GM12874 (cell line): ENCODE measurements around the gene CTNNA3.

Experiments used
- CTCF ChIP-seq: IDR thresholded peaks from 2 replicates; pipeline ENCODE4 v1.5.1; 2011; ENCODE audit warnings: low read depth, mild to moderate bottlenecking, control low read depth, low read length, moderate library complexity; ENCODE audit not compliant: insufficient read depth

CTNNA3 gene

DNA sequence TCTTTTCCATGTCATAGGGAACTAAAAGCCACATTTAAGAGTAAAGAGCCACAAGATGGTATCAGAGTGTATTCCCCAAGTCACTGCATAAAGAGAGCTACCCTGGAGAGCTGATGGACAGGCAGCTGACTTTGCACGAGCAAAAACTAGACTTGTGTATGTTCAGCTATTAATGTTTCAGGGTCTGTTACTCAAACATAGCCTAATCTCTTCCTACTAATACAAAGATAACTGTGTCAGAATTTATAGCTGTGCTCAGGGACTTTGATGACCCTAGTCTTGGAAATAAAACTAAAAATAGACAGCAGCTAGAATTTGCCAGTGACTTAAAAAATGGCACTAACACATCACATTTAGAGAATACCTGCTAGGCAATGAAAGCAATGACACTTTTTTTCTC is 815.7 kb downstream of the CTNNA3 start:
- TF ChIP-seq CTCF: no peak

GRCh38 chr10:66877361-66877760 is 818.6 kb downstream of the CTNNA3 start:
- no peak for TF ChIP-seq CTCF

DNA sequence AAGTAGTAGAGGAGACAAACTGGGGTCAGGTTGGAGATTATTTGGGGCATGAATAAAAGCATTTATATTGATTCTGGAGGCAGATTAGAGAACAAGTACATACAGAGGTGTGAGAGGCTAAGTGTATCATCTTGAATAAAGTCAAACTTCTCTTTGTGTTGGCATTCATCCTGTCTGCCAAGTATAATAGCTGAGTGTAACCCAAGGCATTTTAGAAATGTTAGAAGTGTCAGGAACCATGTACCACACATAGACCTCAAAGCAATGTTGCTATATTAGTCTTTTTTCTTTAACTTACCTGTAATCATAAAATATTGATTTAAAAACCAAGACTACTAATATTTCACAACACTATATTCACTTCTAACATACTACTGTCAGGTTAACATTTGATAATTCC is 826.4 kb downstream of the CTNNA3 start:
- no peak for TF ChIP-seq CTCF

DNA sequence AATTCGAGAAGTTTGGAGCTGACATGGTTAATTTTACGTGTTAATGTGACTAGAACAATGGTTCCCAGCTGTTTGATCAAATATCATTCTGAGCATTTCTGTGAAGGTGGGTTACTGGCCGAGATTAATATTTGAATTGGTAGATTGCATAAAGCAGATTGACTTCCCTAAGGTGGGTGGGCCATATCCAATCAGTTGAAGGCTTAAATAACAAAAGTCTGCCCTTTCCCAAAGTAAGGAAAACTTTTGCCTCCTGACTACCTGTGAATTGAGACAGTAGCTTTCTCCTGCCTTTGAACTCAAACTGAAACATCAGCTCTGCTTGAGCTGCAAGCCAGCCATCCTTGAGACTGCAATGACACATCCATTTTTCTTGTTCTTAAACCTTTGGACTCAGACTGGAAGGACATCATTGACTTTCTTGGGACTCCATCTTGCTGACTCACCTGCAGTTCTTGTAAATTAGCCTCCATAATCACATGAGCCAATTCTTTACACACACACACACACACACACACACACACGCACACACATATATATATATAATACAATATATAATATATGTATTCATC is 833.2 kb downstream of the CTNNA3 start:
- no peak for TF ChIP-seq CTCF

DNA sequence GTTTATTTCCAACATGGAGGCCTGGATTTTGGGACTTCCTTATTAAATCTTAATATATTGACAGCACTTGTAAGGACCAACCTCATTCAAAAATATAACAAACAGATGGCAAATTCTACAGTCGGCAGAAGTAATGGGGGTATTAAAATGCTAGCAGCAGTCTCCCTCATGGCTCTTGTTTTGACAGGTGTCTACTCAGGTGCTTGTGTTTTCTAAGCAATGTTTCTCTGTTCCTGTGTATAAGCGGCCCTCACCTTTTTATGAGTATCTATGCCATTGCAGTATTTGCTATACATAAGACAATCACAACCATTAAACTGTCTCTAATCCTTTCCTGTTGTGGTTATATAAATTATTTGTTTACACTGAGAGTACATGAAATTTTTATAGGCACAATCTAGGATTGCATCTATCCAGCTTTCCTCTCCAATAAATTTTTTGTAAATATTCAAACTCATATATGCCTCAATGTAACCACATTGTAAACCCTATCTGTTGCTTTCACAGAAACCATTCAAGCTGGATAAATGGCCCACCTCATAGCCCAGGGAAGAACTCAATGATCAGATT is 835.5 kb downstream of the CTNNA3 start:
- TF ChIP-seq CTCF: no peak

GRCh38 chr10:66852811-66853210 is 843.2 kb downstream of the CTNNA3 start:
- TF ChIP-seq CTCF: no peak

GRCh38 chr10:66848856-66849255 is 847.1 kb downstream of the CTNNA3 start:
- TF ChIP-seq CTCF: no peak
